ENCODE results near the gene HOXD10. TPM values are rescaled to one million over a fixed set of nuclear protein-coding genes. Genes with fewer than 3 reads are reported as not detected.

The HOXD10 gene
- total RNA-seq, 1 donor, result not detected

DNA sequence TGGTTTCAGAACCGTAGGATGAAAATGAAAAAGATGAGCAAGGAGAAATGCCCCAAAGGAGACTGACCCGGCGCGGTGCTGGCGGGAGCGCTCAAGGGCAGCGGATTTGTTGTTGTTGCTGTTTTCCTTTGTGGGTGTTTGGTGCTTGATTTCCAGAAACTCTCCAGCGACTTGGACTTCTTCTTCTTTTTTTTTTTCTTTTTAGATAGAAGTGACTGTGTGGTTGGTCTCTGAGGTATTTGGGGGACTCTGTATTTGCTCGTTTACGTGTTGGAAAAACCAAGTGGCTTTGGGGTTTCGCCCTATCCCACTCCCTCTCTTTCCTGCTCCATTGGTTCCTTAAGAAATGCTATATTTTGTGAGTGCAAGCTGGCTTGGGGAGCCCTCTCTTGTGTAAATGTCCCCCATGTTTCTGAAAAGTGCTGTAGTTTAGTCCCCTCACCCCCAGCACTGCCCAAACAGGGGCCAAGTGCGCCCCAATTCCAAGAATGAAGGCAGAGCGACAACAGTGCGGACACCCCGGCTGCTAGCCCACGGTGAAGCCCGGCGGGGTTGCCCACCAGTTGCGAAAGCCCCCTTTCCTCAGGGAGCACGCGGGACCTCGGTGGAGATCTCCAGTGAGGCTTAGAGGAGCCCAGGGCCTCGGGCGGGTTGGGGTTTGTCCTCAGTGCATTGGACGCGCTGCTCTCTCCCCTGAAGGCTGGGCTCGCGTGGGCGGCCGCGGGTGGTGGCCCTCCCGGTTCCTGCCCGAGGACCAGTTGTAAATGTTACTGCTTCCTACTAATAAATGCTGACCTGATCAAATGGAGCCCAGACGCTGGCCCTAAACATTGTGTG lies 7.8 kb downstream of the HOXD10 start:
- Histone ChIP-seq H3K27me3 (ENCODE audit: insufficient read depth, low read length) (peaks cover 51% of the 10 kb centered on the region), H3K9me3 (ENCODE audit: low read depth, low read length) (no peaks in the 10 kb centered on the region), H3K36me3 (ENCODE audit: insufficient read depth, low read length) (no peaks in the 10 kb centered on the region), H3K4me1 (ENCODE audit: insufficient read depth, low read length) (peaks cover 18% of the 10 kb centered on the region), H3K4me2 (ENCODE audit: insufficient read depth, low read length) (no peak overlapping the region), H3K27ac (ENCODE audit: low read depth, low read length) (no peak overlapping the region), H4K20me1 (ENCODE audit: insufficient read depth, low read length) (no peaks in the 10 kb centered on the region), H3K4me3 (ENCODE audit: insufficient read depth, low read length) (no peak overlapping the region), H3K79me2 (ENCODE audit: insufficient read depth, low read length) (no peaks in the 10 kb centered on the region), H2AFZ (ENCODE audit: low read length) (no peak overlapping the region)
- TF ChIP-seq, protein P1, sequence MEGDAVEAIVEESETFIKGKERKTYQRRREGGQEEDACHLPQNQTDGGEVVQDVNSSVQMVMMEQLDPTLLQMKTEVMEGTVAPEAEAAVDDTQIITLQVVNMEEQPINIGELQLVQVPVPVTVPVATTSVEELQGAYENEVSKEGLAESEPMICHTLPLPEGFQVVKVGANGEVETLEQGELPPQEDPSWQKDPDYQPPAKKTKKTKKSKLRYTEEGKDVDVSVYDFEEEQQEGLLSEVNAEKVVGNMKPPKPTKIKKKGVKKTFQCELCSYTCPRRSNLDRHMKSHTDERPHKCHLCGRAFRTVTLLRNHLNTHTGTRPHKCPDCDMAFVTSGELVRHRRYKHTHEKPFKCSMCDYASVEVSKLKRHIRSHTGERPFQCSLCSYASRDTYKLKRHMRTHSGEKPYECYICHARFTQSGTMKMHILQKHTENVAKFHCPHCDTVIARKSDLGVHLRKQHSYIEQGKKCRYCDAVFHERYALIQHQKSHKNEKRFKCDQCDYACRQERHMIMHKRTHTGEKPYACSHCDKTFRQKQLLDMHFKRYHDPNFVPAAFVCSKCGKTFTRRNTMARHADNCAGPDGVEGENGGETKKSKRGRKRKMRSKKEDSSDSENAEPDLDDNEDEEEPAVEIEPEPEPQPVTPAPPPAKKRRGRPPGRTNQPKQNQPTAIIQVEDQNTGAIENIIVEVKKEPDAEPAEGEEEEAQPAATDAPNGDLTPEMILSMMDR (IDR thresholded peaks at IDR 0.05; ENCODE audit: extremely low read depth, low read depth, low read length), result no peak
- peak; percentile 61 for DNase-seq (ENCODE audit: insufficient read length, low spot score, missing footprints)

GRCh38 chr2:176124947-176125771 lies 8.6 kb downstream of the HOXD10 start:
- Histone ChIP-seq H3K27me3 (ENCODE audit: insufficient read depth, low read length) (peaks cover 43% of the 10 kb centered on the region), H3K79me2 (ENCODE audit: insufficient read depth, low read length) (no peaks in the 10 kb centered on the region)
- DNase-seq (ENCODE audit: insufficient read length, low spot score, missing footprints), result peak; percentile 47

GRCh38 chr2:176125772-176126054 lies 9.1 kb downstream of the HOXD10 start:
- H4K20me1 ChIP-seq (ENCODE audit: insufficient read depth, low read length), result no peaks in the 10 kb centered on the region
- no peak overlapping the region for H3K27ac ChIP-seq (ENCODE audit: low read depth, low read length)
- H3K4me3 ChIP-seq (ENCODE audit: insufficient read depth, low read length), result no peak overlapping the region
- no peaks in the 10 kb centered on the region for H3K36me3 ChIP-seq (ENCODE audit: insufficient read depth, low read length)
- no peaks in the 10 kb centered on the region for H3K79me2 ChIP-seq (ENCODE audit: insufficient read depth, low read length)
- H3K9me3 ChIP-seq (ENCODE audit: low read depth, low read length), result no peaks in the 10 kb centered on the region
- TF ChIP-seq, protein P1 (IDR thresholded peaks at IDR 0.05; ENCODE audit: extremely low read depth, low read depth, low read length), result no peak
- no peak for DNase-seq (ENCODE audit: insufficient read length, low spot score, missing footprints)
- H3K4me2 ChIP-seq (ENCODE audit: insufficient read depth, low read length), result no peak overlapping the region
- H3K4me1 ChIP-seq (ENCODE audit: insufficient read depth, low read length), result peaks cover 18% of the 10 kb centered on the region
- H3K27me3 ChIP-seq (ENCODE audit: insufficient read depth, low read length), result peaks cover 37% of the 10 kb centered on the region
- H2AFZ ChIP-seq (ENCODE audit: low read length), result no peak overlapping the region

More at GRCh38 chr2:176124947-176125771, 8.6 kb downstream of the HOXD10 start:
- H3K9me3 ChIP-seq (ENCODE audit: low read depth, low read length), result no peaks in the 10 kb centered on the region
- H3K4me2 ChIP-seq (ENCODE audit: insufficient read depth, low read length), result no peak overlapping the region
- no peak overlapping the region for H2AFZ ChIP-seq (ENCODE audit: low read length)
- H3K4me1 ChIP-seq (ENCODE audit: insufficient read depth, low read length), result peaks cover 18% of the 10 kb centered on the region
- no peak overlapping the region for H3K4me3 ChIP-seq (ENCODE audit: insufficient read depth, low read length)
- no peak overlapping the region for H3K27ac ChIP-seq (ENCODE audit: low read depth, low read length)
- no peaks in the 10 kb centered on the region for H4K20me1 ChIP-seq (ENCODE audit: insufficient read depth, low read length)
- TF ChIP-seq, protein P1 (IDR thresholded peaks at IDR 0.05; ENCODE audit: extremely low read depth, low read depth, low read length), result no peak
- H3K36me3 ChIP-seq (ENCODE audit: insufficient read depth, low read length), result no peaks in the 10 kb centered on the region

Measured in osteoblast (primary cell).